ENCODE data around the gene TCF4. TPM values are rescaled to one million over a fixed set of nuclear protein-coding genes. Genes with fewer than 3 reads are reported as not detected.

The TCF4 gene
- total and polyA plus RNA-seq, 10 donors = 14.6 to 200 (median 153) TPM

DNA sequence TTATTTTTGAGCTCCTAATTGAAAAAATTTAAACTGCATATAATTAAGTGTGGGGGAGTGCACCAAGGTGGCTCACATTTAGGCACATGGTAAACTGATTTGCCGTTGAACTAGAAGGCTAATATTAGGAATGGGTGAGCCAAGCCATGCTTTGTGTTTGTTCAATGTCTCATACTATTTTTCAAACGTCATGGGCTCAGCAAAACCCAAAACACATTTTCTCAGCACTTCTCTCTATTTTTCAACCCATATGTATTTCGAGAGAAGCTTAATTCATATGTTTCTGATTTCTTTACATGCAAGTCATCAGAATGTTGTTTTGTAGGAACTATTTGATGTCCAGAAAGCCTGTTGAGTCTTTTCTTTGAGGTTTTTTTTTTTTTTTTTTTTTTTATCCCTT is 291.2 kb downstream of the TCF4 start:
- intact Hi-C loops (cut with DNase I; ENCODE audit: low total_unique reads) = no loop called here
- Histone ChIP-seq H3K9me3 (no peaks in the 10 kb centered on the region), H3K4me1 (peaks cover 0 to 41% (median 6%) of the 10 kb centered on the region in 6 donors), H3K36me3 (peaks cover 0 to 13% (median 0%) of the 10 kb centered on the region in 6 donors), H3K27me3 (replicated peaks in 1 of 7) (no peaks in the 10 kb centered on the region), H3K4me3 (no peak overlapping the region), H3K27ac (no peak overlapping the region)
- no peak for DNase-seq
- 78 to 86% (median 85%) methylated on average over 3 of the region's 3 CpGs for WGBS, 5 donors
- TF ChIP-seq POLR2AphosphoS5 (IDR thresholded peaks at IDR 0.05) (no peak), POLR2A (IDR thresholded peaks at IDR 0.05) (no peak)
- TF ChIP-seq, protein P1, sequence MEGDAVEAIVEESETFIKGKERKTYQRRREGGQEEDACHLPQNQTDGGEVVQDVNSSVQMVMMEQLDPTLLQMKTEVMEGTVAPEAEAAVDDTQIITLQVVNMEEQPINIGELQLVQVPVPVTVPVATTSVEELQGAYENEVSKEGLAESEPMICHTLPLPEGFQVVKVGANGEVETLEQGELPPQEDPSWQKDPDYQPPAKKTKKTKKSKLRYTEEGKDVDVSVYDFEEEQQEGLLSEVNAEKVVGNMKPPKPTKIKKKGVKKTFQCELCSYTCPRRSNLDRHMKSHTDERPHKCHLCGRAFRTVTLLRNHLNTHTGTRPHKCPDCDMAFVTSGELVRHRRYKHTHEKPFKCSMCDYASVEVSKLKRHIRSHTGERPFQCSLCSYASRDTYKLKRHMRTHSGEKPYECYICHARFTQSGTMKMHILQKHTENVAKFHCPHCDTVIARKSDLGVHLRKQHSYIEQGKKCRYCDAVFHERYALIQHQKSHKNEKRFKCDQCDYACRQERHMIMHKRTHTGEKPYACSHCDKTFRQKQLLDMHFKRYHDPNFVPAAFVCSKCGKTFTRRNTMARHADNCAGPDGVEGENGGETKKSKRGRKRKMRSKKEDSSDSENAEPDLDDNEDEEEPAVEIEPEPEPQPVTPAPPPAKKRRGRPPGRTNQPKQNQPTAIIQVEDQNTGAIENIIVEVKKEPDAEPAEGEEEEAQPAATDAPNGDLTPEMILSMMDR (IDR thresholded peaks at IDR 0.05 in 8 of 11, conservative IDR thresholded peaks at IDR 0.05 in 3 of 11) = no peak

GRCh38 chr18:55296115-55296514 is 291.9 kb downstream of the TCF4 start:
- 92 to 98% (median 94%) methylated on average over 2 of the region's 2 CpGs for WGBS, 5 donors
- TF ChIP-seq, protein P1 (IDR thresholded peaks at IDR 0.05 in 8 of 11, conservative IDR thresholded peaks at IDR 0.05 in 3 of 11) = no peak
- TF ChIP-seq POLR2A (IDR thresholded peaks at IDR 0.05) (no peak), POLR2AphosphoS5 (IDR thresholded peaks at IDR 0.05) (no peak)
- H3K9me3 ChIP-seq = no peaks in the 10 kb centered on the region
- H3K27ac ChIP-seq = no peak overlapping the region
- H3K4me3 ChIP-seq = no peak overlapping the region
- no peak for DNase-seq
- H3K36me3 ChIP-seq = peaks cover 0 to 13% (median 0%) of the 10 kb centered on the region in 6 donors
- intact Hi-C loops (cut with DNase I; ENCODE audit: low total_unique reads) = no loop called here
- peaks cover 0 to 36% (median 6%) of the 10 kb centered on the region in 6 donors for H3K4me1 ChIP-seq
- H3K27me3 ChIP-seq (replicated peaks in 1 of 7) = no peaks in the 10 kb centered on the region

DNA sequence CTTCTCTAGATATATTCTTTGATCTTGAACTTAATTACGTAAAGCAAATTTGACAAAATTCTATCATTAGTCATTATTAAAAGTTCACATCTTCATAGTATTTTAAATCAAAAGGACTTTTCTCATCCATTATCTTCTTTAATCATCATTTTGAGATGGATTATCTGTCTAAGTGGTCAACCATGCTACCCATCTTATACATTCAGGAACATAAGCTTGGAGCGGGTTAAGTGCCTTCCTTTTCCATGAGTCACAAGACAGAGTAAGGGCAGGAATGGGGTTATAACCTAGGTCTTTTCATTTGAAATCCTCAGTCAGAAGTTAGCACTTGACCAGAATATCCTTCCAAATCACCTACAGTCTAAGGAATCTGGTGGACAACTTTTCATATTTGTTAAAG is 297.1 kb downstream of the TCF4 start:
- H3K4me1 ChIP-seq = peaks cover 0 to 39% (median 27%) of the 10 kb centered on the region in 6 donors
- 92 to 99% (median 95%) methylated on average over 2 of the region's 2 CpGs for WGBS, 5 donors

DNA sequence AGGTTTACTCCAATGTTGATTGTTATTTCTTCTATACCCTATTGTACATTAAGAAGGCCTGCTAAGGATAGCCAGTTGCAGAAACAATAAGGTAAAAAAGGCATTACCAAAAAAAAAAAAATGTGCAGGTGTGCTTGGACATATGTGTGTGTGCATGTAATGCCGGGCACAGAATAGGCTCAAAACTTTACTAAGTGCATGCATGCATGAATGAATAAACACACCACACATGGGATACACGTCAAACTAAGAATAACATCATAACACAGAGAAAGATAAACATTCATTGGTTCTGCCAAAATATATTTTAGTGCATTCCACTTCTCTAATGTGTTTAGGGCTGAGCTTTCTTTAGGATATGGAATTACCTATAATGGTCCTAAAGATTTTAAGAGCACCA is 298.2 kb downstream of the TCF4 start:
- no peak for DNase-seq
- peaks cover 0 to 8% (median 0%) of the 10 kb centered on the region in 6 donors for H3K36me3 ChIP-seq
- H3K27ac ChIP-seq = no peak overlapping the region
- intact Hi-C loops (cut with DNase I; ENCODE audit: low total_unique reads) = no loop called here
- H3K4me1 ChIP-seq = peaks cover 0 to 47% (median 28%) of the 10 kb centered on the region in 6 donors
- WGBS, 5 donors = 73 to 84% (median 83%) methylated on average over 2 of the region's 2 CpGs
- TF ChIP-seq POLR2A (IDR thresholded peaks at IDR 0.05) (no peak), POLR2AphosphoS5 (IDR thresholded peaks at IDR 0.05) (no peak)
- TF ChIP-seq, protein P1 (IDR thresholded peaks at IDR 0.05 in 8 of 11, conservative IDR thresholded peaks at IDR 0.05 in 3 of 11) = no peak
- H3K9me3 ChIP-seq = no peaks in the 10 kb centered on the region
- no peaks in the 10 kb centered on the region for H3K27me3 ChIP-seq (replicated peaks in 1 of 7)
- H3K4me3 ChIP-seq = no peak overlapping the region

More for the DNA sequence above, 297.1 kb downstream of the TCF4 start:
- Histone ChIP-seq H3K27ac (no peak overlapping the region), H3K4me3 (no peak overlapping the region), H3K9me3 (no peaks in the 10 kb centered on the region), H3K27me3 (replicated peaks in 1 of 7) (no peaks in the 10 kb centered on the region), H3K36me3 (peaks cover 0 to 13% (median 0%) of the 10 kb centered on the region in 6 donors)
- intact Hi-C loops (cut with DNase I; ENCODE audit: low total_unique reads) = no loop called here
- DNase-seq = no peak
- TF ChIP-seq, protein P1 (IDR thresholded peaks at IDR 0.05 in 8 of 11, conservative IDR thresholded peaks at IDR 0.05 in 3 of 11) = no peak
- TF ChIP-seq POLR2A (IDR thresholded peaks at IDR 0.05) = no peak
- TF ChIP-seq POLR2AphosphoS5 (IDR thresholded peaks at IDR 0.05) = no peak

Data from spleen (tissue), 11 donors.